CD14-positive monocyte (primary cell): ENCODE results near the gene MUC5B. TPM values are rescaled to one million over a fixed set of nuclear protein-coding genes. Genes with fewer than 3 reads are reported as not detected.

ENCODE experiments used
- DNase-seq, 3 donors: peaks; one replicate each; pipeline ENCODE4 v3.0.0-alpha.2; 2011 to 2022
- H2AFZ ChIP-seq: 2 replicates; pipeline ENCODE4 v1.6.0; 2012; ENCODE audit warnings: mild to moderate bottlenecking, low read depth, low read length, inconsistent platforms; ENCODE audit not compliant: insufficient read depth, poor library complexity, severe bottlenecking
- H3K27ac ChIP-seq, 2 donors: 1 replicate in 1 of 2; 2 replicates in 1 of 2; pipeline ENCODE4 v1.5.1; 2012 to 2013; ENCODE audit warnings: low read length in 2 of 2, control low read depth in 1 of 2, inconsistent platforms in 1 of 2, low read depth in 1 of 2, mild to moderate bottlenecking in 1 of 2
- H3K27me3 ChIP-seq, 2 donors: one replicate each; pipeline versions ENCODE4 v1.6.0 to v1.6.1; 2011 to 2013; ENCODE audit warnings: low read length in 2 of 2; ENCODE audit not compliant: control insufficient read depth in 2 of 2, insufficient read depth in 2 of 2
- H3K36me3 ChIP-seq, 2 donors: replicated peaks in 1 of 2; 1 replicate in 1 of 2; 2 replicates in 1 of 2; pipeline versions ENCODE4 v1.5.1 to v1.6.1; 2012 to 2013; ENCODE audit warnings: low read length in 2 of 2, control low read depth in 1 of 2, inconsistent platforms in 1 of 2, mild to moderate bottlenecking in 1 of 2; ENCODE audit not compliant: insufficient read depth in 2 of 2, control insufficient read depth in 1 of 2
- H3K4me1 ChIP-seq, 2 donors: 1 replicate in 1 of 2; 2 replicates in 1 of 2; pipeline versions ENCODE4 v1.5.1 to v1.6.1; 2012 to 2013; ENCODE audit warnings: low read length in 2 of 2, control low read depth in 1 of 2, inconsistent platforms in 1 of 2, mild to moderate bottlenecking in 1 of 2, moderate library complexity in 1 of 2; ENCODE audit not compliant: insufficient read depth in 2 of 2, control insufficient read depth in 1 of 2
- H3K4me2 ChIP-seq: replicated peaks from 2 replicates; pipeline ENCODE3; 2012; ENCODE audit warnings: low read length, moderate library complexity, mild to moderate bottlenecking; ENCODE audit not compliant: poor library complexity, severe bottlenecking; ENCODE audit errors: extremely low read depth
- H3K4me3 ChIP-seq, 3 experiments: fragments of 200-600 bp in 1 of 3; sonication (generic) in 1 of 3; replicated peaks in 1 of 3; 1 replicate in 2 of 3; 2 replicates in 1 of 3; pipeline ENCODE4 v1.5.1; 2011 to 2013; ENCODE audit warnings: low read length in 3 of 3, mild to moderate bottlenecking in 3 of 3, control low read depth in 2 of 3, low read depth in 2 of 3, inconsistent platforms in 1 of 3, moderate library complexity in 1 of 3
- H3K79me2 ChIP-seq: 2 replicates; pipeline ENCODE4 v1.6.0; 2012; ENCODE audit warnings: mild to moderate bottlenecking, control low read depth, inconsistent platforms, low read length, moderate library complexity; ENCODE audit not compliant: insufficient read depth
- H3K9ac ChIP-seq: 2 replicates; pipeline ENCODE4 v1.6.0; 2017; ENCODE audit warnings: low read length, mild to moderate bottlenecking; ENCODE audit not compliant: insufficient read depth, poor library complexity, severe bottlenecking
- H3K9me3 ChIP-seq, 2 donors: replicated peaks in 1 of 2; 1 replicate in 1 of 2; 2 replicates in 1 of 2; pipeline versions ENCODE4 v1.5.1 to v1.6.1; 2012 to 2013; ENCODE audit warnings: low read length in 2 of 2, control low read depth in 1 of 2; ENCODE audit not compliant: control insufficient read depth in 1 of 2, insufficient read depth in 1 of 2
- H4K20me1 ChIP-seq: 2 replicates; pipeline ENCODE4 v1.6.0; 2012; ENCODE audit warnings: mild to moderate bottlenecking, low read length, control low read depth, moderate library complexity; ENCODE audit not compliant: insufficient read depth
- H3K27ac Mint-ChIP-seq, 7 donors: one replicate each; pipeline ENCODE4 v1.8.0; 2020; ENCODE audit warnings: mild to moderate bottlenecking in 7 of 7, mixed read lengths in 7 of 7, moderate library complexity in 6 of 7, inconsistent platforms in 2 of 7
- H3K27me3 Mint-ChIP-seq, 3 donors: one replicate each; pipeline ENCODE4 v1.8.0; 2021 to 2022; ENCODE audit warnings: low read depth in 3 of 3, mild to moderate bottlenecking in 3 of 3, mixed read lengths in 3 of 3, moderate library complexity in 3 of 3, inconsistent platforms in 1 of 3
- H3K36me3 Mint-ChIP-seq, 2 donors: one replicate each; pipeline ENCODE4 v1.8.0; 2020; ENCODE audit warnings: mixed read lengths in 2 of 2, inconsistent platforms in 1 of 2, mild to moderate bottlenecking in 1 of 2
- H3K4me1 Mint-ChIP-seq: one replicate; pipeline ENCODE4 v1.8.0; 2020; ENCODE audit warnings: mild to moderate bottlenecking, mixed read lengths
- H3K4me3 Mint-ChIP-seq, 2 donors: one replicate each; pipeline ENCODE4 v1.8.0; 2020; ENCODE audit warnings: mild to moderate bottlenecking in 2 of 2, mixed read lengths in 2 of 2, moderate library complexity in 1 of 2
- H3K9me3 Mint-ChIP-seq, 7 donors: one replicate each; pipeline ENCODE4 v1.8.0; 2020 to 2022; ENCODE audit warnings: mixed read lengths in 7 of 7, mild to moderate bottlenecking in 6 of 7, moderate library complexity in 6 of 7, inconsistent platforms in 2 of 7
- WGBS: methylation state at CpG from one replicate; pipeline ENCODE4 v1.1.5; 2013; ENCODE audit warnings: missing lambda C conversion rate; ENCODE audit not compliant: insufficient coverage; 5-methylcytosine and 5-hydroxymethylcytosine counted together
- intact Hi-C, 2 donors: fragments of 100-400 bp; cut with micrococcal nuclease; formaldehyde crosslinking; loops; one replicate each; pipeline versions ENCODE4 v1.15.0 to v1.15.1; 2023
- polyA plus RNA-seq, 3 donors: library from polyadenylated mRNA; depleted of rRNA in 1 of 3; unstranded in 2 of 3; stranded (reverse) in 1 of 3; fragments of 300-500 nt in 2 of 3; fragments of >200 nt in 1 of 3; fragmentation: Illumina TruSeq in 2 of 3; gene quantifications; 1 replicate in 2 of 3; 2 replicates in 1 of 3; pipeline ENCODE4 v1.2.3, GENCODE V29; 2012 to 2021
- TF ChIP-seq, protein P1 (sequence below): fragments of 200-600 bp; IDR thresholded peaks from one replicate; pipeline ENCODE4 v1.8.0; 2022; ENCODE audit warnings: antibody characterized with exemption, mild to moderate bottlenecking

MUC5B gene
- polyA plus RNA-seq, 3 donors: not detected

DNA sequence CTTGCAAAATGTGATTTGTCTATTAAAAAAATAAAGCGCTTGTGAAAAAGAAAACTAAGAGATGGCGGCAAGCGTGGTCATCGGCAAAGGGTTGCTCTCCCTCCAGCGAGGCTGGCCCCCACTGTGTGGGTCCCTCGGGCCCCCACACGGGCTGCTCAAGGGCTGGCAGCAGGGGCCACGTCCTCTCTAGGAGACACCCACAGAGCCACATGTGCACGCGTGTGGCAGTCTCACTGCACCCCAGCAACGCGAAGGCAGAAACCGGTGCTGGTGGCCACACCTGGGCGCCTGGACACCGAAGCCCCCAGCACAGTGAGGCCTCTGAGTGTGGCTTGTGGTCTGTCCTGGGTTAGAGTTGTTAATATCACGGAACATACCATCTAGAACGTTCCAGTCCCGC is 52.2 kb downstream of the MUC5B start:
- peaks cover 0 to 1% (median 0%) of the 10 kb centered on the region in 7 donors for H3K9me3 Mint-ChIP-seq
- peaks cover 0 to 3% (median 0%) of the 10 kb centered on the region in 3 donors for H3K27me3 Mint-ChIP-seq
- H3K27ac ChIP-seq: no peak overlapping the region
- H4K20me1 ChIP-seq: peaks cover 78% of the 10 kb centered on the region
- 100% methylated on average over 12 of the region's 18 CpGs for WGBS
- no peaks in the 10 kb centered on the region for H3K4me1 Mint-ChIP-seq
- H3K9me3 ChIP-seq: no peaks in the 10 kb centered on the region
- H3K4me2 ChIP-seq: no peak overlapping the region
- H3K27ac Mint-ChIP-seq: no peak overlapping the region
- no peak overlapping the region for H3K4me3 Mint-ChIP-seq
- H3K79me2 ChIP-seq: peaks cover 10% of the 10 kb centered on the region
- peaks cover 44 to 72% of the 10 kb centered on the region in 2 donors for H3K36me3 Mint-ChIP-seq
- H3K36me3 ChIP-seq: peaks cover 61 to 69% of the 10 kb centered on the region in 2 donors
- H3K9ac ChIP-seq: no peak overlapping the region
- TF ChIP-seq, protein P1, sequence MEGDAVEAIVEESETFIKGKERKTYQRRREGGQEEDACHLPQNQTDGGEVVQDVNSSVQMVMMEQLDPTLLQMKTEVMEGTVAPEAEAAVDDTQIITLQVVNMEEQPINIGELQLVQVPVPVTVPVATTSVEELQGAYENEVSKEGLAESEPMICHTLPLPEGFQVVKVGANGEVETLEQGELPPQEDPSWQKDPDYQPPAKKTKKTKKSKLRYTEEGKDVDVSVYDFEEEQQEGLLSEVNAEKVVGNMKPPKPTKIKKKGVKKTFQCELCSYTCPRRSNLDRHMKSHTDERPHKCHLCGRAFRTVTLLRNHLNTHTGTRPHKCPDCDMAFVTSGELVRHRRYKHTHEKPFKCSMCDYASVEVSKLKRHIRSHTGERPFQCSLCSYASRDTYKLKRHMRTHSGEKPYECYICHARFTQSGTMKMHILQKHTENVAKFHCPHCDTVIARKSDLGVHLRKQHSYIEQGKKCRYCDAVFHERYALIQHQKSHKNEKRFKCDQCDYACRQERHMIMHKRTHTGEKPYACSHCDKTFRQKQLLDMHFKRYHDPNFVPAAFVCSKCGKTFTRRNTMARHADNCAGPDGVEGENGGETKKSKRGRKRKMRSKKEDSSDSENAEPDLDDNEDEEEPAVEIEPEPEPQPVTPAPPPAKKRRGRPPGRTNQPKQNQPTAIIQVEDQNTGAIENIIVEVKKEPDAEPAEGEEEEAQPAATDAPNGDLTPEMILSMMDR: no peak
- H3K4me3 ChIP-seq: no peak overlapping the region
- no peaks in the 10 kb centered on the region for H3K27me3 ChIP-seq
- intact Hi-C loops: no loop called here
- no peak overlapping the region for H2AFZ ChIP-seq
- H3K4me1 ChIP-seq: no peaks in the 10 kb centered on the region
- DNase-seq: no peak

DNA sequence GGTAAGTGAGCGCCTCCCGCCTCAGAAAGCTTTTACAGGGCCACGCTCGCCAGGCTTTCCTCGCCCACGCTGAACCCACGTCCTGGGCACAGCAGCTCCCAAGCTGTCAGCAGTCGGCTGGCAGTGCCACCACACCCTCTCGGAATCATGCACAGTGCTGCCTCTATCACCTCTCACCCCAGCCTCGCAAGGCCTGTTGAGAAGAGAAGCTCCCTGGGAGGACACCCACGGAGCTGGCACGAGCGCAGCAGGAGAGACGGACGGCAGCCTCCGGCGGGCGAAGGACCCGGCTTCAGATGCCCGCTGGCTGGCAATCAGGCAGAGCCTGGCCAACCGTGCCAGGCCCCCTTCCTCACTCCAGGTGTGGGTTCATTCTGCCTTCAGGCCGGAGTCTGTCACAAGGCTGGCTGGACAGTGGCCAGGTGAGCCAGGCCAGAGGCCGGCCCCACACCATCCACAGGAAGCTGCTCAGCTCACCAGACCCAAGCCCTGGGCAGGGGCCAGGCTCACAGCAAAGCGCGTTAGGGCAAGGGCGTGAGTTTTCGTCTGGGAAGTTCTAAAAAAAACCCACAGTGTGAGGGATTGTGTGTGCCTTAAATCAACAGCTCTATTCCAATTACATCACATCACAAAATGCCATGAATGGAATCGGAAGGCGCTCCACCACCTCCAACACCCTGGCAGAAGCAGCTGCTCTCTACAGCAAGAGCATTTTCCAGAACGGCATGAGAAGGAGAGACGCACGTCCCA is 53.4 kb downstream of the MUC5B start:
- TF ChIP-seq, protein P1: no peak
- Mint-ChIP-seq H3K27ac (no peak overlapping the region), H3K9me3 (peaks cover 0 to 1% (median 0%) of the 10 kb centered on the region in 7 donors), H3K4me3 (no peak overlapping the region), H3K36me3 (peaks cover 54 to 83% of the 10 kb centered on the region in 2 donors), H3K4me1 (no peaks in the 10 kb centered on the region), H3K27me3 (peaks cover 0 to 3% (median 0%) of the 10 kb centered on the region in 3 donors)
- peaks cover 73 to 81% of the 10 kb centered on the region in 2 donors for H3K36me3 ChIP-seq
- H3K79me2 ChIP-seq: peaks cover 12% of the 10 kb centered on the region
- WGBS: 96% methylated on average over 19 of the region's 32 CpGs
- no peak overlapping the region for H2AFZ ChIP-seq
- H3K27ac ChIP-seq: no peak overlapping the region
- no peak for DNase-seq
- H3K27me3 ChIP-seq: no peaks in the 10 kb centered on the region
- H3K9me3 ChIP-seq: no peaks in the 10 kb centered on the region
- H4K20me1 ChIP-seq: peaks cover 84% of the 10 kb centered on the region
- intact Hi-C loops: no loop called here
- H3K9ac ChIP-seq: no peak overlapping the region
- no peak overlapping the region for H3K4me2 ChIP-seq
- H3K4me3 ChIP-seq: no peak overlapping the region
- H3K4me1 ChIP-seq: no peaks in the 10 kb centered on the region
